SH-SY5Y (cell line): ENCODE data around the gene ENOX2.

ENCODE experiments used
- GATA2 ChIP-seq: IDR thresholded peaks from 2 replicates; pipeline ENCODE4 v1.6.1; 2011; ENCODE audit warnings: mild to moderate bottlenecking, low read depth, low read length
- GATA3 ChIP-seq: IDR thresholded peaks from 2 replicates; pipeline ENCODE4 v1.6.1; 2011; ENCODE audit warnings: low read depth, mild to moderate bottlenecking, low read length, moderate library complexity

The ENOX2 gene

GRCh38 chrX:130799393-130799792 is 103.6 kb downstream of the ENOX2 start:
- TF ChIP-seq GATA2, result no peak

GRCh38 chrX:130793975-130794374 is 109.0 kb downstream of the ENOX2 start:
- TF ChIP-seq GATA3, result 0 out of 2 replicates have a peak, but pooled peaks have one; percentile 26
- TF ChIP-seq GATA2, result no peak

DNA sequence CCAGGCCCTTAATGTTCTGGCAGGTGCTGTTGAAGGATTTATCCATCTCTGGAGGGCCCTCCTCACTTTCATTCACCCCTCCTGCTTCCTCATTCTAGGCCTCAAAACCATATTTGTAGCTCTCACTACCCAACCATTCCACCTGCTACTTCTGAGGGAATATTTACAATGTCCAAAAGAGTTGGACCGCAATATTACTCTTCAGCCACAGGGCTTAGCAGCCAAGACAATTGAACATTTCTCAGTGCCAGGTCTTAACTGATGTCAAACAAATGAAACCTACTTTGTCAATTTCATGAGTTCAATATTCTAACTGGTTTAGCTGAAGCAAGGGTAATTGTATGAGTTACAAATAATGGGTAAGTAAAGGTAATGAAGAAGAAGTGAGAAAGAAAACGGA is 113.2 kb downstream of the ENOX2 start:
- TF ChIP-seq GATA3, result no peak

GRCh38 chrX:130788786-130789581 is 114.0 kb downstream of the ENOX2 start:
- TF ChIP-seq GATA3, result no peak
- no peak for TF ChIP-seq GATA2

DNA sequence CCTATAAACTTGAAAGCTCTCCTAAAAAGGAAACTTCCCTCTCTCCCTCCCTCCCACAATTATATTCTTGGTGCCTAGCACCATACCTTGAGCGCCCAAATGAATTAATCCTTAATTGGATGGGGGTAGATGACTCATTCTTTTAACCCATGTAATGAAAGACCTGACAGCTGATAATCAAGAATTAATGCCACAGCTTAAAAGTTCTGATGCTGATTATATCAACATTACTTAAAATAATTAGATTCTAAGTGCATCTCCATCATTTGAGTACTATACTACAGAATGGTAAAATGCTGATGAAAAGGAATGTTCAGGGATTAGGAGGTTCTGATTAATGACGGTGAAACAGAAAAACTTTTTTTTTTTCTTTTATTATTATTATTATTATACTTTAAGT is 117.0 kb downstream of the ENOX2 start:
- TF ChIP-seq GATA2, result no peak
- TF ChIP-seq GATA3, result no peak

DNA sequence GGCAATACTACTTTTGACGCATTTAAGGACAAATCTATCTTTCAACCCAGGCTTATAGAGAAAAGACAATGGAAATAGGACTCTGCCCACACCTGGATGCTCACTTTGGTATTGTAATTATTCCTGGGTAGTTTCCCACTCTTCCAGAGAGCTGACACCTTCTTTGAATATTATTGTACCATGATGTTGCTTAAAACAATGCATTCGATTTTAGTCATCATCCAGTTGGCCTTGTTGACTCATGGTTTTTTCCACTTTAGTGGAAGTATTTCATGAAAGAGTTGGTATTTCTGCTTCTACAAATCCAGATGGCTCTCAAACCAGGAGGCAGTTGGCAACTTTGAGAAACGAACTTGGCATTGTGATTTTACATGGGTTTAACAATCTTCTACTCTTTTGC is 124.2 kb downstream of the ENOX2 start:
- no peak for TF ChIP-seq GATA3
- no peak for TF ChIP-seq GATA2

DNA sequence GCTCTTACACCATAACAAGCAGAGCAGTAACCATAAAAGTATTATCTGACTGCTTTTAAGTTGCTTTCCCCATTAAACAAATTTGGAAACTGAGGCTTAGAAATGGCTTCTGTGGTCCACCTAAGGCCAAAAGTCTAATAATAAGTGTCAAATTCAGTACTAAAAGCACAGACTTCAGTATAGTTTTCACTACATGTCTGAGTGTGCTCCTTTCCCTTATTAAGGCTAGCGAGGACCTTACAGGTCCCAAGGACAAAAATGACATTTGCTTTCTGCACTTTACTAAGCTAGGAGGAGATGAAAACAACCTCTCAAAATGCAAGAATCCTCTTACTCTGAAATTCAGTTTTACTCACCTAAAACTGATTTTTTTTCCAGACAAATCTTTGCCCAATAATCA is 127.2 kb downstream of the ENOX2 start:
- no peak for TF ChIP-seq GATA3
- TF ChIP-seq GATA2, result no peak

- no peak for TF ChIP-seq GATA2
- no peak for TF ChIP-seq GATA3
These were observed 130.2 kb downstream of the ENOX2 start for GRCh38 chrX:130772776-130773143.

DNA sequence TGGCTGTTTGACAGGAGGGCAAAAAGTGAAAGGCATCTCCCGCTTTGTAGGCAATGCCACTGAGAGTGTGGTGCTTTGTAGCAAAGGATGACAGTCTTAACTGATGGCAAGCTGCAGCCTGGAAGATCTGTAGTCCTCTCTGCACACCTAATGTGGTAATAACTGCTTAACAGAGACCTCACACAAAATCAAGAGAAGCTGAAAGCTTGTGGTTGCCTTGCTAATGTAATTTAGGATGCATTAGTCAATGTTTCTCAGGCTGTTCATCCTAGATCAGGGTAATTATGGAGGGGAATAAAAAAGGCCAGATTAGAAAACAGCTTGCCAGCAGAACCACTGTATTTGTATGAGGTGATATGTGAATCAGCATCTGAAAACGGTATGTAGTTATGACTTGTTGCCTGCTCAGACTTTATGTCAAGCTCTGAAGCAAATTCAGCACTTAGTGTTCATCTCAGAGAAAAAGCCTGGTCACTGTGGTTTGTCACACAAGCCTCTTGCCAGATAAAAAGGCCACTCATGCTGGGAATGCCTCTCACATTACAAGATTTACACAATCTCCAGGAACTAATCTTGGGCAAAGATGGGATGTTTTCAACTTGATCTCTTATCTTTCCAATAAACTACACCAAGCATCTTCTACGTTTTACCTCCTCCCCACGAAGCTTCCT is 130.8 kb downstream of the ENOX2 start:
- TF ChIP-seq GATA3, result no peak
- 0 out of 2 replicates have a peak, but pooled peaks have one; percentile 5 for TF ChIP-seq GATA2

GRCh38 chrX:130771648-130772047 is 131.4 kb downstream of the ENOX2 start:
- TF ChIP-seq GATA2 (no peak), GATA3 (no peak)

DNA sequence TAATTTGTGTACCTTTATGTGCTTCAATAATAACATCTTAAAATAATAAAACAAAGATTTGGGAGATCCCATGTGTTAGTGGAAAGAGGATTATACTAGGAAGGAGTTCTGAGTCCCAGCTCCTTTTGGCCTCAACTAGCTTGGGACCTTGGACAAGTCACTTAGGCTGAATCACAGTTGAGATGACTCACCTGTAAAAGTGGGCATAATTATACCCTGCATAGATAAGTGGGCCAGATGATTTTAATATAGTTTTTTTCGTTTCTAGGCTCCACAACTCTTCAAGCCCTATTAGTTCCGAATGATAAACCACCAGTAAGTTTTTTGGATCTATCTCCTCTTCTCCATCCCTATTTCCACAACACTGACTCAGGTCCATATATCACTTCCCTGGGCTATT is 131.8 kb downstream of the ENOX2 start:
- TF ChIP-seq GATA3 (no peak), GATA2 (no peak)

DNA sequence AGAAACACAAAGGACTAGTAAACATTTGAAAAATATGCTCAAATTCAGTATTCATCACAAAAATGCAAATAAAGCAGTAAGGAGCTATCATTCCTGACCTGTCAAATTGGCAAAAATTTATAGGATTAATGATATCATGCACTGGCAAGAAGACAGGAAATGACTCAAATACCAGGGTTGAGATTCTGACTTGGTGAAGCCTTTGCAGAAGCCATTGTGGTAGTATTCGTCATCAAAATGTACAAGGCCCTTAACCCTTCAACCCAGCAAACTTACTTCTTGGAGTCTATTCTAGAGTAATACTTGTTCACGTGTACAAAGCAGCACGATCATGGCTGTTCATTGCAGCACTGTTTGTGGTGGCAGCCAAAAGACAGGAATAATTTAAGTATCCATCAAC is 132.4 kb downstream of the ENOX2 start:
- no peak for TF ChIP-seq GATA2
- no peak for TF ChIP-seq GATA3

GRCh38 chrX:130769835-130770234 is 133.2 kb downstream of the ENOX2 start:
- TF ChIP-seq GATA2 (no peak), GATA3 (no peak)

GRCh38 chrX:130758072-130758471 is 144.9 kb downstream of the ENOX2 start:
- TF ChIP-seq GATA2 (no peak), GATA3 (no peak)

GRCh38 chrX:130756233-130756632 is 146.8 kb downstream of the ENOX2 start:
- no peak for TF ChIP-seq GATA3
- TF ChIP-seq GATA2, result no peak
